Activated CD8-positive, alpha-beta memory T cell treated with anti-CD3 and anti-CD28 coated beads for 24 hours (primary cell): ENCODE data around the gene FAM227B.
"Not testable (repeated sequence)": the region's sequence is repeated elsewhere in the genome, so short reads cannot be mapped to it uniquely, and the experiment has no call there.

Source experiments
- DNase-seq: peaks from one replicate; pipeline ENCODE4 v3.0.0-alpha.2; 2020

Gene FAM227B, protein sequence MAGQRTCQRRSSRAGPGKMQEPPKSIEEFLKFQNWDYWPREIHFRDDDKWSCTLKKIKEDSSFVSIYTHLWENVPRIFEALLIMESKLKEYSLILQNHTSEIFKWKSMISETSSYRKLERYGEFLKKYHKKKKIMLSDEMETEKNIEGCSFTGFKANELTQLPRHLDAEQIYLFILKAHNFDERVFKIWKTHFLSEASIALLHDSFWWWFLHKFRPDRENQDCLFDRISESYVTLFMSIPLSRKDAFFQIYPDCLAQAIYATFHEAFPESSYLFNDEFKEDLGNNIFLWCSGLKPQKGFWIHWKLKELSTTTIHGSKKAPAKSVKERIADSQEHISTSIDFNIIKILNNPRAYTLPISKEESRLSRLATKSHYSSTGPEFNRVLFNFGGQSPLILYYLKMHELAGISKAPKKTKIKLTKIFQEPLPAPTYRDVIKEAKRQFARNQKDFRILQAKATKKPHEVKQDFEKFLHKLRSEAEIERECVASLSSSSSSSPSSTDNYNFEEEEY

DNA sequence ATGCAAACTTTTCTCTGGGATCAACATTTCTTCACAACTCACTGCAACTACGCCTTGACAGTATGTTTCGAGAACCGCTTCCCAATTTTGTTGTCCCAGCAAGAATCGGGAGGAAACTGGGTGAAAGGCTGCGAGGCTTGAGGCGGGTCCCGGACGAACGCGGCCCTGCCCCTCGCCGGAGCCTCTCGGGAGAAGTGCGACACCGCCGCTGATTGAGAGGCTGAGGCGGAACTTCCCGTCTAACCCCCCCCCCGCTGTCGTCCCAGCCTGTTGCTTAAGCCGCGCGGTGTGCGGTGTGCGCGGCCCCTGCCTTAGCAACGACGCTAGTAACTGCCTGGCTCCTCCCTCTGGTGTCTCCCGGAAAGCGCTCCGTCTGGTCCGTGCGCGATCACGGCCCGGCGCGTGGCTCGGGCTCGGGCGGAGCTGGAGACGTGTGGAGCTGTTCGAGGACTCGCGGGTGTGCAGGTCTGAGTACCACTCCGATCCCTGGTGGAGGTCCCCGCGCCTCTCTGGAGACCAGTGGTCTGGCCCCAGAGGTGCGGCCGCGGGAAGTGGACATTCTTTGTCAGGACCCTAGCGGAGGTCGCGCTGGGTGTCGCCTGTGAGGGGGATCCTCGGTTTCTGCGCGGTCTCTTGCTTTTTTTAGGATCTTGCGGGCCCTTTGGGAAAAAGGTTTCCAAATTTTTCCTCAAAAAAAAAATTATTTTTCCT, at the start of gene FAM227B, which contains the start of gene DTWD1:
Gene FAM227B, minus strand, starts transcription at position 161 of the 711 bp plus-strand sequence. CDS start 5,647 bp downstream, outside the sequence.
Gene DTWD1, plus strand, starts transcription at position 391 of the 711 bp plus-strand sequence. CDS start 4,120 bp downstream, outside the sequence.
- peak; percentile 95 for DNase-seq

DNA sequence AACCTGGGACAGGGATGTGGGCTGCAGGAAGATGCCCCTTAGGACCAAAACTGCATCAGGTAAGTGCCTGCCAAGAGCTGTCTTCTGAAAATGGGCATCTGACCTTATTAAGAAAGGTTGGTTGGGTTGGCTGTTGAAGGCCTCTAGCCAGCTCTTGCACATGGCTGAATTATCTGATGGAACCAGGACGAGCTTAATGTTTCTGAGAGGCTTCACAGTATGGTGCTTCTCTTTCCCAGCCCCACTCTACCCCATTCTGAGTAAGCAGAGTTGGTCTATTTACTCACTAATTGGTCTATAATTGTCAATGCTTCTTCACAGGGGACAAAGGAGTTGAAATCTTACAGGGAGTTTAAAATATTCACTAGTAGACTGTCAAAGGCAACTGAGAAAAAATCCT, 48.7 kb upstream of the FAM227B start:
- DNase-seq, result no peak

DNA sequence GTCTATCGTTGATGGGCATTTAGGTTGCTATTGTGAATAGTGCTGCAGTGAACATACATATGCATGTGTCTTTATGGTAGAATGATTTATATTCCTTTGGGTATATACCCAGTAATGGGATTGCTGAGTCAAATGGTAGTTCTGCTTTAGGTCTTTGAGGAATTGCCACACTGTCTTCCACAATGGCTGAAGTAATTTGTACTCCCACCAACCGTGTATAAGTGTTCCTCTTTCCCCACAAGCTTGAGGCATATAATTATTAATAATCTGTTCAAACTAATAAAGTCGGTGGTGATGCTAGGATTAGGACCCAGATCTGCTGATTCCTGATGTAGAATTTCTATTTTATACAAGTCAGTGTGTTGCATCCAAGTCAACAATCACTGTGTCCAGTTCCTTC, 45.9 kb upstream of the FAM227B start:
- DNase-seq, result not testable (repeated sequence)

DNA sequence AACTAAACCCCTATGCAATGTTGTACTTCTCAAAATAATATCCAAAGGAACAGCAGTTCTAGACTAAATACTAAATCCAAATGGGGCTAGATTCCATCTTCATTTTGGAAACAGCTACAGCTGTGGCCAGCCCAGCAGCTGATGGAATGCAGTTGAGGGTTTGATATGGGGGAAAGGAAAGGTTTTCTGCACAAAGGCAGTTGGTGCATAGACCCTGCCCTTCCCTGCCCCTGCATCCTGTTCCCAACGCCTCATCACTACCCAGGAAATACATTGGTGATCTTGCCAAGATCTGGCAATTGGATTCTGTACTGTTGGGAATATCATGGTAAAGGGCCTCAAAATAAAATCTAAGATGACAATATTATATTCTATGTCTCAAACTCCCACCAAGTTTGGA, 44.1 kb upstream of the FAM227B start:
- no peak for DNase-seq

DNA sequence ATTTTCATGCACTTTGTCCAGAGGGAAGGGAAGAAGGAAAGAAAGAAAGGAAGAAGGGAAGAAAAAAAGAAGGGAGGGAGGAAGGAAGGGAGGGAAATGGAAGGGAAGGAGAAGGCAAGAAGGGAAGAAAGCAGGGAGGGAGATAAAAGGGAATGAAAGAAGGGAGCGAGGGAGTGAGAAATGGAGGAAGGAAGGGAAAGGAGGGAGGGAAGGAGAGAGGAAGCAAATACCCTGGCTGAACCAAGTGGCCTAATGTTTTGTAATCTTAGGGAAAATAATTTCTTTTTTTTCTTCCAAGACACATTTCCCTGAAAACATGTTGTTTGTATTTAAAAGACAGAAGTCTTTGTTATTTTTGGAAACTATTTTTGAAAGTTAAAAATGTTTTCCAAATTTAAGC, 36.1 kb upstream of the FAM227B start:
- DNase-seq, result no peak

DNA sequence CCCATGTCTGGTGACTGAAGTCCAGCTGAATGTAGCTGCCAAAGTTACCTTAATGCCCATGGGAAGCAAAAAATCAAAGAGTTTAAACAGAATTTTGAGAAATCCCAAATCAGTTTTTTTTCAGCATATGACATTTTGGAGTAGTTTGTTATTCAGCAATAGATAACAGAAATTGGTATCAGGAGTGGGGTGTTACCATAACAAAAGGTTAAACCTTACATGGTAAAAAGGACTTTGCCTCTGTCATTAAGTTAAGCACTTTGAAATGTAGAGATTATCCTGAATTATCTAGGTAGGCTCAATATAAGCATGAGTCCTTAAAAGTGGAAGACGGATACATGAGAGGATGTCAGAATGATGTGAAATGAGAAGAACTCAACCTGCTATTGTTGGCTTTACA, 32.3 kb upstream of the FAM227B start:
- DNase-seq, result no peak

DNA sequence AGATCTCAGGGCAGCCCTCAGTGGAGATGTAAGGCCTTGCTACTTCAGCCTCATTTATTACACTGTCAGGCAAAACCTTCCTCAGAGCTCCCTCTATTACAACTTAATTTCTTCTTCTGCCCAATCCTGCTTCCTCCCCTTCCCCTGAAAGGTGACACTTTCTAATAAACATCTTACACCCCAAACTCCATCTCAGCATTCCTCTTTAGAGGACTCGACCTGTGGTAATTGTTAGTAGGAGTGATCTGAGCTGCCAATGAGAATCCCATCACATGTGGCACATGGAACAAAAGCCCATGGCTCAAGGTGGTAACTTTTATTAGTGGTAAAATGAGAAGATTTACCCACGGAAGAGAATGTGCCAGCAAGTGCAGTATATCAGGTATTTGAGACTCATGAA, 30.1 kb upstream of the FAM227B start:
- DNase-seq, result no peak

DNA sequence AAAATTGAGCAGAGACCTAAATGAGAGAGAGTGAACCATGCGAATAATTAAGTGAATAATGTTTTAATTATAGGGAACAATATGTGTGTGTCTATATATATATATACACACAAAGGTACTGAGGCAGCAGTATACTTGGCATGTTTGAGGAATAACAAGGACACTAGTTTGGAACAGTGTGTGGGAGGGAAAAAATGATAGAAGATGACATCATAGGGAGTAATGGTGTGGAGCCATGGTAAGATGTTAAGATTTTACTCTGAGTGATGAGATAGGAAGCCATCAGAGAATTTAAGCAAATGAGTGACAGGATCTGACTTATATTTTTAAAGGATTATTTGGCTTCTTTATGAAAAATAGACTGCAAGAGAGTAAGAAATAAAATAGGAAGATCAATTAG, 29.4 kb upstream of the FAM227B start:
- DNase-seq, result no peak

DNA sequence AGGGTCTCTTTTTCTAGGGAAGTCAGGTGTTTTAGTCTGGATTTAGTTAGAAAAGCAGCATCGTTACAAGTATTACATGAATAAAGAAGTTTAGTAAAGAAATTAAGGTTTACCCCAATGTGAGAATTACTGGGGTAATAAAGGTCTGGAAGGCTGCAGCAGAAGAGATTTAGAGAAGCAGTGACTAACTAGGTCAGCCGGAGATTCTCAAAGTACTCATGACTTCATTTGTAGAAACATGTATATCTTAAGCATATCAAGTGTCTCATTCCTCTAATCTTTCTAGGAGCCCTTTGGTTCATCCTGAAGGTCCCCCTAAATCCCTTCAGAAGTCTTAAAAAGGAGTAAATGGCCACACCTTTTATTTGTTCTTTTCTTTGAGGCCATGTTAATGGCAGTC, 26.3 kb upstream of the FAM227B start:
- DNase-seq, result no peak

DNA sequence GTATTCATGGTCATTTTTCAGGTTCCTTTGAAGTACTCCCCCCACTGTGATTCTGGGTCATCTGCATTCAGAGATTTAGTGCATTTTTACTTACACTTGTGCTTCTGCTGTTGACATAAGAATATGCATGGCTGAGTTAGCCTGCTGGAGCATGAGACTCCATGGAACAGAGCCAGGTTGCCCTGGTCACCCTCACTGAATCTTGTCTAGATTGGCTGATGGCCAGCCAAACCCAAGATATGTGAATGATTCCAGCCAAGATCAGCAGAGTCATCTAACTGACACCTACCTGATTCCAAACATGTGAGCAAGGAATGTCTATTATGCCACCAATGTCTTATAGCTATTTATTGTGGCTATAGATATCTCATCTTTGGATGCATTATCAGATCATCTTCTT, 25.3 kb upstream of the FAM227B start:
- DNase-seq, result no peak

DNA sequence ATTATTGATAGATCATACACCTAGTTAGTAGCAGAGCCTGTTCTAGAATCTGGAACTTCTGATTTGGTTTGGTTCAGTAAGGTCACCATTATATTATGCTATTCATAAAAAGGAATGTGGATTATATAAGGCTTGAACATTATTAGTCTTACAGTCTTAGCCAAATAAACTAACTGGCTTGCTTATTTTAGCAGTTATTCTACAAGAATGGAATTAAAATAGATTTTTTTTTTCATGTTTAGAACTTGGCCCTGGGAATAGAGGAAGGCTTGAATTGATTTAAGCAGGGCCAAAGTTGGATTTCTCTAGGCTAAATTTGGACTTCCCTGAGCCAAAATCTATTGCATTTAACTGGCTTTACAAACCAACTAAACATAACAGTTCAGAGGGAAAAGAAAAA, 24.7 kb upstream of the FAM227B start:
- no peak for DNase-seq

DNA sequence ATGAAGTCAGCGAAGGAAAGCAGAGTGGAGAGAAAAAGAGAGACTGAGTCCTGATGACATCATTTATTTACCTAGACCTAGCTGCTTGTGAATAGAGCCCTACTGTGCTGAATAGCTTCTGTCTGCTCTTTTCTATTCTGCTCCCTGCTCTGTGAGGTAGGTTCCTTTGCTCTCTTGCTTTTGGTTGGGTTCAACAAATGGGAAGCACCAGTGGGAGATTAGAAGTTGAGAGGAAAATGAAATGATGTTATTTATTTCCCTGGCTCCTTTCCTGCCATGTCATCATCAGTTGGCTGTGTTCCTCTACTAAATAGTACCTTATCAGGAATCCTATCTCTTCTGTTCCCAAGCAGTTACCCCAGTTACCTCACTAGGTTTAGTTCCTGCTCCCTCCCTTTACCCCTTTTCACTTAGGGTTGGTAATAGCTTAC, 23.8 kb upstream of the FAM227B start:
- no peak for DNase-seq

DNA sequence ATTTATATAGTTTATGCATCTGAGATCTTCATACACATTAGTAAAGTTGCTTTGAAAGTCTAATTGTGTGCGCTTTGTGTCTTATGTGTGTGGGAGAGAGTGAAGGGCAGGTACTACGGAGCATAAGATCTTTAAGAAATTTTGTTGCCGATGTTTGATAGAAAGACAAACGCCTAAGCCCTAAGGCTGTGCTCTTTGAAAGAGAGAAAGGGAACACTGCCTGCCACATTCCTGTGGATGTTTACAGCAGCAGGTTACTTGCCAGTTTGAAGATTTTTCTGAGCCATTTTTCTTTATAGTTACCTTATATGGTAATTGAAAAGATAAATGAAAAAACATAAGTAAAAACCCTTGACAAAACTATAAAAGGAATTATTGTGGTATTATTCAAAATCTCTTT, 17.2 kb upstream of the FAM227B start:
- no peak for DNase-seq

DNA sequence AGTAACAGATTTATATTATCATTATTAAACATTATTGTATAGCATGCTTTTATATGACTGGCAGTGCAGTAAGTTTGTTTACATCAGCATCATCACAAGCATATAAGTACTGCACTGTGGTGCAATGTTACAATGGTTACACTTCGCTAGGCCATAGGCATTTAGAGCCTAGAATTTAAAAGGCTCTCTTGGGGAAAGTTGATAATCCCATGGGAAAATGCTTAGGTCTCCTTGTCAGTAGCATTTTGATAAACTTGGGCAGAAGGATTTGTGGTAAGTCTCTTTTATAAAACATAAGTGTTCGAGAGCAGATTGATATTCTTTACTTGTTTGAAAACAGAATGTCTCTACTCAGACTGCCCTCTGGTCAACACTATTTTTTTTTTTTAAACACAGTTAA, 7.8 kb upstream of the FAM227B start:
- DNase-seq, result no peak

DNA sequence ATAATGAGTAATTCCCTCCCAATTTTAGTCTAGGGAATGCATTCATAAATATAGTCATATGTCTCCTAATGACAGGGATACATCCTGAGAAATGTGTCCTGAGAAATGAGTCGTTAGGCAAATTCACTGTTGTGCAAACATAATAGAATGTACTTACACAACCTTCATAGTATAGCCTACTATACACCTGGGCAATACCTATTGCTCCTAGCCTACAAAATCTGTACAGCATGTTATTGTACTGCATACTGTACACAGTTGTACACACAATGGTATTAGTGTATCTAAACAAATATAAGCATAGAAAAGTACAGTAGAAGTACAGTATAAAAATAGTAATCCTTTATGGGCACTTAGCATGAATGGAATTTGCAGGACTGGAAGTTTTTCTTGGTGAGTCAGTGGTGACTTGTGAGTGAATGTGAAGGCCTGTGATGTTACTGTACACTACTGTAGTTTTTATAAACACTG, 6.8 kb upstream of the FAM227B start:
- no peak for DNase-seq

DNA sequence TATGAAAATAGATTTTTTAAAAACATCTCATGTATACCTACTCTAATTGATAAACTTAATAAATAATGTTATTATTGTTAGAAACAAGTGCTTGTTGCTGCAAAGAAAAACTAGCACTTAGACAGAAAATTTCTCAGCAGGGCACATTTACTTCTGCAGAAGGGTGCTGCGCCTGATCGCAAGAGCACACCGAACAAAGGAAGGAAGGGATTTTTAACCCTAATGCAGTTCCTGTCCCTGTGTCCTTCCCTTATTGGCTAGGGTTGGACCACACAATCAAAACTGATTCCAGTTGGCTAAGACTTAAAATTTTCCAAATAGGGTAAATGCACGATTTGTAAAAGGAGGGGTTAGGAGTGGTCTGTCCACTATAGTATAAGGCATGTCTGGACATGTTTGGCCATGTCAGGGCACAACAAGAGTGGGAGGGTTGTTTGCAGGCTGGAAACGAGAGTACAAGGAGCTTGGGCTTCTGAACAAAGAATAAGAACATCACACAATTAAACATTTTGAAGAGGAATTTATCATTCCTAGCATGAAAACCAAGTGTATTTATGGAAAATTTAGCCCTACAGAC, 4.9 kb upstream of the FAM227B start:
- no peak for DNase-seq

DNA sequence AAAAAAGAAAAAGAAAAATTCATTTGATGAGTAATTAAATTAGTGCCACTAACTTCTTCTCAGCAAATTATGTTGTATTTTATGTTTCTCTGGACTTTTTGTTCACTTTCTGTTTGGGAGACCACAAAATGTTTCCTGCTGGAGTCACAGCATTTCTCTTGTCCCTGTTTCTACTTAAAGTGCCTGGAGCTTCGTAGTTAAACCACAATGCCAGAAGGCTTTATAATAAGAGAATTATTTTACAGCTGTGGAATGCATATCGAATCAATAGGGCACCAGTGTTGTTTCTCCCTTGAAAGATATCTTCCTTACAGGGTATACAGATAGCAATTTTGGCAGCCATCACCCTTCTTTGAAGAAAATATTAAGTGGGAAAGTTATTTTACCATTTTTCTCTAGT, 3.4 kb upstream of the FAM227B start:
- no peak for DNase-seq

DNA sequence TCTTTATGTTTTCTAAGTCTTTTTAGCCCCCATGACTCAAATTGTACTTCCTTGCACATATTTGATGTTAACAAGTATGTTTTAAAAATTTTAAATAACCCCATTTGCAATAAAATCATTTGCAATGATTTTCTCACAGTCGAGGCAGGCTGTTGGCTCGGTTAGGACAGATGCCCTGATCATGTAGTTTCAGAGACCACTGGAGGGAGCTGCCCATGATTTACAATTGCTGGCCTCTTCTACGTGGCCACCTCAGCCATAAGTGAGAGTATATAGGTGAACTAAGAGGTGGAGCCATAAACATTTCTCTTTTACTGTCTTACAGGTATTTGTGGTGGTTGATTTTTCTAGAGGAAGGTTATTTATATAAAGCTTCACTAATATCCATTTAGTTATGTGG, 1.9 kb upstream of the FAM227B start:
- no peak for DNase-seq

DNA sequence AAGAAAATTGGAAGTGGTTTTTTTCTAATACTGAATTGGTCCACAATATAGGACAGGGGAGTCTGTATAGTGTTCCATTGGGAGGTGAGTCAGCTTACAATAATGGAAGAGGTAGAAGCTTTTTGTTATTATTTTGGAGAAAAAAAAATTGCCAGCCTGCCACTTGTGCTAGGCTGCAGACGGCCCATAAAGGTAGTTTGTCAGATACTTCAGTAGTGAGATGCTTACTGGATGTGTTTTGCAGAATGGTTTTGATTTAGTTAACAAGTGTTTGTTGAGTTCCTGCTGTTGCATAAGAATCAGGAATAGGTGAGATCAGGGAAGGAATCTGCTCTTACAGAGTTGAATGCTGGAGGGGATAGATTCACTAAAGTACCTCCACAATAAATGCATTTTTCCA, 1.3 kb upstream of the FAM227B start:
- DNase-seq, result no peak

DNA sequence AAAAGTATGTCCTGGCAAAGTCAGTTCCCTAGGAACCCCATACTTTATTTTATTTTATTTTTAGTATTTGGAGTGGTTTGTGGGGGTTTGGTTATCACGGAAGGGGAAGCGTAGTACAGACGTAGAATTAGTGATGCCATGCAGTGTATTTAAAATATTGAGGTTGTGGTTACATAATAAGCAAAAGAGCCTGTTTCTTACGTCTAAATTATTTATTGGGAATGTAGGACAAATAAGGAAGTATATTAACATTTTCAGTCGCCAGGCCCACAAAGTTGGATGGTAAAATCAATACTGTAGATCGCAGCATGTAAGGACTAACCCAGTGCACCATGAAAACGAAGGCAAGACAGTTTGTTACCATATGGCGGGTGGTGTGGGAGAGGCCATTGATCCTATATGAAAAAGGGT, 788 bp upstream of the FAM227B start:
- DNase-seq, result no peak

DNA sequence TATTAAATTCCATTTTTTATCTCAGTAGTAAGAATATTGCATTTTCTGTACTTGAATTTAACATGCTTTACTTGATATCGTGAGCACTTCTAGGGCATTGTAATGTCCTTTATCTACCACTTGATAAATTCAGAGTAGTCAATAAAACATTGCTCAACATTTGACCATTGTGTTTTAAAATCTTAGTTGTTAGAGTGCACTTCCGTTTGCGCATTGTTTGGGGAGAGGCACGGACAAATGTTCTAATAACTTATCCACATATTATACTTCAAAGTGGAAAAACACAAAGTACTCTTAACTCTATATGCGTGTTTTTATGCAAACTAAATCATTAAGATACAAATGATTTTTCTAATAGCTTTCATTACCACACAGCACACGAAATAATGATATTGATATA, 419 bp downstream of the FAM227B start:
- no peak for DNase-seq

DNA sequence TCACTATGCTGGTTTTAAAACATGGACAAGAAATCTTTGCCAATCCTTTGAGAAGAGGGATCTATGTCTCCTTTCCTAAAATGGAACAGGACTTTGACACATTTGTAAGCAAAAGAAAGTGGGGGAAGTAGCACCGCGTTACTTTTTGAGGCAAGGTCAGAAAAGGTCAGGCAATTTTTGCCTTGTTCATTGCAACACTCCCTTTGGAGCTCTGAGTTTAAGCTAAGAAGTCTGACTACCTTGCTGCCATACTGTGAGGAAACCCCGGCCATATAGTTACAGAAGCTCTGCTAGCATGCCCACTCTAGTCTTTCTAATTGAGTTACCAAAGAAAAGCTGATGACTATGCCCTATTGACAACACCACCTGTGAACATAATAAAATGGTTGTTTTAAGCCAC, 1.4 kb downstream of the FAM227B start:
- DNase-seq, result no peak

DNA sequence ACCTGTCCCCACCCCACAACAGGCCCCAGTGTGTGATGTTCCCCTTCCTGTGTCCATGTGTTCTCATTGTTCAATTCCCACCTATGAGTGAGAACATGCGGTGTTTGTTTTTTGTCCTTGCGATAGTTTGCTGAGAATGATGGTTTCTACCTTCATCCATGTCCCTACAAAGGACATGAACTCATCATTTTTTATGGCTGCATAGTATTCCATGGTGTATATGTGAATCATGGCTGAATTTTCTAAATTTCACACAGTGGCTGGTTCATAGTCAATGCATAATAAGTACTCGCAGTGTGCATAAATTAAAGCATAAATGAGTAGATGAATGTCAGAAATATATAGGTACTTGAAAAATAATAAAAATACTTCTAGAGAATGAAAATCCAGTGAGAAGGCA, 8.4 kb downstream of the FAM227B start:
- DNase-seq, result not testable (repeated sequence)
